CD4-positive, alpha-beta memory T cell (primary cell): ENCODE results near the gene VEGFC. TPM values are rescaled to one million over a fixed set of nuclear protein-coding genes. Genes with fewer than 3 reads are reported as not detected.

Experiments used
- CTCF ChIA-PET: fragments of 350-600 bp; sonication (Branson Sonifier 250); formaldehyde crosslinking; loops from one replicate; lab custom pipeline; 2021; ENCODE audit warnings: inconsistent platforms; ENCODE audit not compliant: partially characterized antibody; lab: Charles Lee
- POLR2A ChIA-PET: fragments of 350-600 bp; sonication (Branson Sonifier 250); formaldehyde crosslinking; loops from one replicate; lab custom pipeline; 2021; ENCODE audit not compliant: partially characterized antibody; lab: Charles Lee
- DNase-seq, 5 donors: peaks; one replicate each; pipeline versions ENCODE4 v3.0.0 to v3.0.0-alpha.2; 2020 to 2022; ENCODE audit warnings: mixed read lengths in 1 of 5
- H3K27ac ChIP-seq: one replicate; pipeline ENCODE4 v1.7.0; 2013; ENCODE audit warnings: low read depth, low read length
- H3K27me3 ChIP-seq: 2 replicates; pipeline ENCODE4 v1.7.0; 2013; ENCODE audit warnings: mild to moderate bottlenecking, low read length, moderate library complexity; ENCODE audit not compliant: insufficient read depth
- H3K36me3 ChIP-seq: 2 replicates; pipeline ENCODE4 v1.7.0; 2013; ENCODE audit warnings: mild to moderate bottlenecking, low read length, moderate library complexity; ENCODE audit not compliant: insufficient read depth
- H3K4me1 ChIP-seq: 2 replicates; pipeline ENCODE4 v1.7.0; 2013; ENCODE audit warnings: mild to moderate bottlenecking, low read length, moderate library complexity; ENCODE audit not compliant: insufficient read depth
- H3K4me3 ChIP-seq, 2 donors: one replicate each; pipeline ENCODE4 v1.7.0; 2013; ENCODE audit warnings: low read length in 2 of 2, mild to moderate bottlenecking in 1 of 2
- H3K9me3 ChIP-seq, 2 donors: one replicate each; pipeline ENCODE4 v1.7.0; 2013; ENCODE audit warnings: low read length in 2 of 2, control low read depth in 1 of 2; ENCODE audit not compliant: control insufficient read depth in 1 of 2
- H3K27ac Mint-ChIP-seq, 7 donors: one replicate each; pipeline ENCODE4 v1.8.0; 2020 to 2021; ENCODE audit warnings: mixed read lengths in 7 of 7, mild to moderate bottlenecking in 6 of 7, inconsistent platforms in 3 of 7, moderate library complexity in 3 of 7
- H3K27me3 Mint-ChIP-seq, 2 donors: one replicate each; pipeline ENCODE4 v1.8.0; 2020 to 2021; ENCODE audit warnings: mixed read lengths in 2 of 2
- H3K36me3 Mint-ChIP-seq, 2 donors: one replicate each; pipeline ENCODE4 v1.8.0; 2020 to 2021; ENCODE audit warnings: mixed read lengths in 2 of 2, inconsistent platforms in 1 of 2, mild to moderate bottlenecking in 1 of 2
- H3K4me1 Mint-ChIP-seq, 4 donors: one replicate each; pipeline ENCODE4 v1.8.0; 2020 to 2021; ENCODE audit warnings: mixed read lengths in 4 of 4, mild to moderate bottlenecking in 1 of 4
- H3K4me3 Mint-ChIP-seq, 8 donors: one replicate each; pipeline ENCODE4 v1.8.0; 2020 to 2021; ENCODE audit warnings: mixed read lengths in 8 of 8, mild to moderate bottlenecking in 7 of 8, moderate library complexity in 6 of 8, inconsistent platforms in 3 of 8
- H3K9me3 Mint-ChIP-seq, 8 donors: one replicate each; pipeline ENCODE4 v1.8.0; 2020 to 2021; ENCODE audit warnings: mixed read lengths in 8 of 8, mild to moderate bottlenecking in 5 of 8, inconsistent platforms in 3 of 8, moderate library complexity in 1 of 8
- intact Hi-C: fragments of 100-400 bp; cut with micrococcal nuclease; formaldehyde crosslinking; loops from one replicate; pipeline ENCODE4 v1.15.1; 2023
- polyA plus RNA-seq, 2 donors: library from polyadenylated mRNA; unstranded; fragments of 300-500 nt; fragmentation: Illumina TruSeq; gene quantifications; one replicate each; pipeline ENCODE4 v1.2.3, GENCODE V29; 2021
- total RNA-seq, 2 experiments: library from RNA; stranded (reverse); gene quantifications; one replicate each; pipeline ENCODE4 v1.2.3, GENCODE V29; 2021

The VEGFC gene
- total and polyA plus RNA-seq, 4 experiments from 2014 or later: not detected

DNA sequence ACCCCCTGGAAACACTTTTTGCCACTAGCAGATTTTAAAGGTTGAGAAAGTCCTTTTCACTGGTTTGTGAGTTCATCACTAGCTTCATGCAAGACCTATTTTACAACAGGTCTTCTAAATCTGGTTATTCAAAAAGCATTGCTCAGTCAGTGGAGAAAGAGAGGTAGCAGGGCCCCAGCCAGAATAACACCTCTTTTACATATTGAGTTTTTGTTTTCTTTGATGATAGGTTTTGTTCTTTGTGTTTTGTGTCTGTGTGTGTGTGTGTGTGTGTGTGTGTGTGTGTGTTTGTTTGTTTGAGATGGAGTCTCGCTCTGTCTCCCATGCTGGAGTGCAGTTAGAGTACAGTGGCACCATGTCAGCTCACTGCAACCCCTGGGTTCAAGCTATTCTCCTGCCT is 2.7 kb upstream of the VEGFC start:
- peaks cover 5% of the 10 kb centered on the region for H3K27me3 ChIP-seq
- H3K4me1 ChIP-seq: no peaks in the 10 kb centered on the region
- H3K4me3 ChIP-seq: no peak overlapping the region
- intact Hi-C loops: no loop called here
- H3K4me1 Mint-ChIP-seq: peaks cover 0 to 17% (median 7%) of the 10 kb centered on the region in 4 donors
- H3K36me3 Mint-ChIP-seq: no peaks in the 10 kb centered on the region
- H3K9me3 Mint-ChIP-seq: peaks cover 0 to 14% (median 9%) of the 10 kb centered on the region in 8 donors
- no peak overlapping the region for H3K27ac Mint-ChIP-seq
- H3K4me3 Mint-ChIP-seq: peak overlapping the region in 1 of 8 donors; percentile 33
- POLR2A ChIA-PET: no interaction called here
- H3K9me3 ChIP-seq: no peaks in the 10 kb centered on the region
- H3K27ac ChIP-seq: no peak overlapping the region
- CTCF ChIA-PET: no interaction called here
- peaks cover 24 to 29% of the 10 kb centered on the region in 2 donors for H3K27me3 Mint-ChIP-seq
- H3K36me3 ChIP-seq: no peaks in the 10 kb centered on the region
- DNase-seq: no peak

- POLR2A ChIA-PET: no interaction called here
- H3K9me3 Mint-ChIP-seq: peaks cover 0 to 14% (median 9%) of the 10 kb centered on the region in 8 donors
- no peak overlapping the region for H3K4me3 Mint-ChIP-seq
- H3K36me3 ChIP-seq: no peaks in the 10 kb centered on the region
- peaks cover 0 to 17% (median 7%) of the 10 kb centered on the region in 4 donors for H3K4me1 Mint-ChIP-seq
- DNase-seq: no peak
- H3K27ac ChIP-seq: no peak overlapping the region
- peaks cover 26 to 31% of the 10 kb centered on the region in 2 donors for H3K27me3 Mint-ChIP-seq
- intact Hi-C loops: no loop called here
- H3K36me3 Mint-ChIP-seq: no peaks in the 10 kb centered on the region
- CTCF ChIA-PET: interaction anchor here (1.2 kb wide), 1 partner anchor 9 kb away, joined by 4 read pairs; no protein-coding TSS in a partner anchor
- H3K4me1 ChIP-seq: no peaks in the 10 kb centered on the region
- no peak overlapping the region for H3K27ac Mint-ChIP-seq
- no peaks in the 10 kb centered on the region for H3K9me3 ChIP-seq
- no peak overlapping the region for H3K4me3 ChIP-seq
- H3K27me3 ChIP-seq: peaks cover 5% of the 10 kb centered on the region
Observed at GRCh38 chr4:176794651-176795050, 1.9 kb upstream of the VEGFC start.

- Mint-ChIP-seq H3K27me3 (peaks cover 29 to 31% of the 10 kb centered on the region in 2 donors), H3K27ac (no peak overlapping the region), H3K36me3 (no peaks in the 10 kb centered on the region), H3K4me1 (peaks cover 0 to 17% (median 7%) of the 10 kb centered on the region in 4 donors), H3K4me3 (peak overlapping the region in 1 of 8 donors; percentile 17), H3K9me3 (peaks cover 0 to 16% (median 9%) of the 10 kb centered on the region in 8 donors)
- Histone ChIP-seq H3K27ac (no peak overlapping the region), H3K4me1 (no peaks in the 10 kb centered on the region), H3K27me3 (peaks cover 5% of the 10 kb centered on the region), H3K4me3 (no peak overlapping the region), H3K36me3 (no peaks in the 10 kb centered on the region), H3K9me3 (no peaks in the 10 kb centered on the region)
- CTCF ChIA-PET: interaction anchor here (1.2 kb wide), 1 partner anchor 9 kb away, joined by 4 read pairs; no protein-coding TSS in a partner anchor
- POLR2A ChIA-PET: no interaction called here
- DNase-seq: no peak
- intact Hi-C loops: no loop called here
Observed at GRCh38 chr4:176794151-176794550, 1.4 kb upstream of the VEGFC start.

GRCh38 chr4:176793060-176793605 is 411 bp upstream of the VEGFC start:
- peaks cover 0 to 15% (median 8%) of the 10 kb centered on the region in 8 donors for H3K9me3 Mint-ChIP-seq
- intact Hi-C loops: no loop called here
- H3K36me3 ChIP-seq: no peaks in the 10 kb centered on the region
- CTCF ChIA-PET: no interaction called here
- peak overlapping the region in 6 of 8 donors; percentile 28 to 68 (median 56) for H3K4me3 Mint-ChIP-seq
- peaks cover 29 to 31% of the 10 kb centered on the region in 2 donors for H3K27me3 Mint-ChIP-seq
- H3K27ac Mint-ChIP-seq: no peak overlapping the region
- no peaks in the 10 kb centered on the region for H3K36me3 Mint-ChIP-seq
- DNase-seq: no peak
- peaks cover 5% of the 10 kb centered on the region for H3K27me3 ChIP-seq
- POLR2A ChIA-PET: no interaction called here
- peaks cover 0 to 17% (median 7%) of the 10 kb centered on the region in 4 donors for H3K4me1 Mint-ChIP-seq
- H3K27ac ChIP-seq: no peak overlapping the region
- H3K4me1 ChIP-seq: no peaks in the 10 kb centered on the region
- no peaks in the 10 kb centered on the region for H3K9me3 ChIP-seq
- no peak overlapping the region for H3K4me3 ChIP-seq

DNA sequence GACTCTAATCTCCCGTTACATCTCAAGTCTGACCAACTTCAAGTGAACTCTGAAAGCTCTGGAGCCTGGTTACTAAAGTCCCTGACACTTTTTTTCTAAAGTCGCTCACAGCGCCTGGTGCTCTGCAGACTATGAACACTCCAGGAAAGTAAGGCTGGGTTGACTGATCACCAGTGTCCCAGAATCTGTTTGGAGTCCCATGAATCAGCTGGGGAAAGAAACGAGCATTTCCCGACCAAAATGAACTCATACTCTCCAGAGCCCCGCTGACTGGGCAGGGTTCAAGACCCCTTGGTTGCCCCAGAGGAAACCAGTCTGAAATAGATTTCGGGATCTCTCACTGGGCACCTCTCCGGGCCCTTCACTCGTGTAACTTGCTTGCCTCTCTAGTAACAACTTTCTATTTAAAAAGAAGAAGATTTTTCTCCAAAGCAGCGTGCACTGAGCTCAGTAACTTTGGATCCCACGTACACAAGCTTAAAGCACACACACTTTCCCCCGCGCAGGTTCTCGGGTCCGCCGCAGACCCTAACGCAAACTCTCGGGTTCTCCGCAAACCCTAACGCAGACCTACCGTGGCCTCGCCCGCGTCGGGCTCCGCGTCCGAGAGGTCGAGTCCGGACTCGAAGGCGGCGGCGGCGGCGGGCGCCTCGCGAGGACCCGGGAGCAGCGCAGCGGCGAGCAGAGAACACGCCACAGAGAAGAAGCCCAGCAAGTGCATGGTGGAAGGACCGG is 964 bp downstream of the VEGFC start:
- POLR2A ChIA-PET: no interaction called here
- intact Hi-C loops: no loop called here

DNA sequence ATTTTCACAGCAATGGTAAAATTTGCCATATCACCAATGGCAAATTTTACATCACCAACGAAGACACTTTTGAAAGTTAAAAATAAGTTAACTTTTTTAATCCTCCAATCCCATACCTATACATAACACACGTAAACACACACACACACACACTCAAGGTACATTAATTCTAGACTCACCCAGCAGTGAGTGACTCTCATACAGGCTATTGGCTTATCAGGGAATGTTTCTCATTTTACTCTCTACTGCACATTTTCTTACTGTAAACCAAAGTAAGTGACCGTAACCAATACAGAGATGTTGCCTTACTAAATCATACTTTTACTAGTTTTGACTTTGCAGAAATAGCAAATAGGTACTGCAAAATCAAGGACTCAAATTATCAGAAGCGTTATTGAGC is 2.3 kb downstream of the VEGFC start:
- H3K9me3 Mint-ChIP-seq: peaks cover 0 to 11% (median 5%) of the 10 kb centered on the region in 8 donors

More for the DNA sequence above, 964 bp downstream of the VEGFC start:
- Mint-ChIP-seq H3K4me3 (peak overlapping the region in 7 of 8 donors; percentile 20 to 64 (median 38)), H3K27me3 (peaks cover 28 to 31% of the 10 kb centered on the region in 2 donors), H3K4me1 (peaks cover 0 to 17% (median 7%) of the 10 kb centered on the region in 4 donors), H3K27ac (no peak overlapping the region), H3K36me3 (no peaks in the 10 kb centered on the region), H3K9me3 (peaks cover 0 to 11% (median 5%) of the 10 kb centered on the region in 8 donors)
- Histone ChIP-seq H3K4me3 (no peak overlapping the region), H3K27ac (no peak overlapping the region), H3K4me1 (no peaks in the 10 kb centered on the region), H3K27me3 (peaks cover 5% of the 10 kb centered on the region), H3K9me3 (no peaks in the 10 kb centered on the region), H3K36me3 (no peaks in the 10 kb centered on the region)
- CTCF ChIA-PET: no interaction called here
- no peak for DNase-seq

DNA sequence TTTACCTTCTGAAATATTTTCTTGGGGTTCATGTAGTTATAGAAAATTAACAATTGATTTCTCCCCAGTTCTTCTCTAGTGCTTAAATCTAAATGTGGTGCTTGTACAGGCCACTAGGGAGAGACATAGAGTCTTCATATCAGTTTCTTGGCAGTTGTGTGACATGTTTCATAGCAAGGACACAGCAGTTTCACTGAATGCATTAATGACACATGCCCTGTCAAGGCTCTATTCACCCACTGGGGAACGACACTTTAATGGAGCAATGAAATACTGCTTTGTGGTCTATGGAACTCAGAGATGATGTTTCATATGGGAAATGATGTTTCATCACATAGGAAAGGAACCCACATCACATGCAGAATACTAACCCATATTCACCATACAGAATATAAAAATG is 2.8 kb downstream of the VEGFC start:
- no peak overlapping the region for H3K27ac Mint-ChIP-seq
- DNase-seq: no peak
- Histone ChIP-seq H3K27ac (no peak overlapping the region), H3K4me1 (no peaks in the 10 kb centered on the region), H3K27me3 (peaks cover 5% of the 10 kb centered on the region), H3K4me3 (no peak overlapping the region), H3K36me3 (no peaks in the 10 kb centered on the region), H3K9me3 (no peaks in the 10 kb centered on the region)
- intact Hi-C loops: no loop called here
- peaks cover 0 to 9% (median 5%) of the 10 kb centered on the region in 8 donors for H3K9me3 Mint-ChIP-seq
- H3K4me1 Mint-ChIP-seq: peaks cover 0 to 17% (median 7%) of the 10 kb centered on the region in 4 donors
- no peak overlapping the region for H3K4me3 Mint-ChIP-seq
- peaks cover 27 to 28% of the 10 kb centered on the region in 2 donors for H3K27me3 Mint-ChIP-seq
- ChIA-PET CTCF (no interaction called here), POLR2A (no interaction called here)
- H3K36me3 Mint-ChIP-seq: no peaks in the 10 kb centered on the region

More for the DNA sequence above, 2.3 kb downstream of the VEGFC start:
- Histone ChIP-seq H3K4me3 (no peak overlapping the region), H3K27me3 (peaks cover 5% of the 10 kb centered on the region), H3K27ac (no peak overlapping the region), H3K9me3 (no peaks in the 10 kb centered on the region), H3K4me1 (no peaks in the 10 kb centered on the region), H3K36me3 (no peaks in the 10 kb centered on the region)
- no peaks in the 10 kb centered on the region for H3K36me3 Mint-ChIP-seq
- intact Hi-C loops: no loop called here
- POLR2A ChIA-PET: no interaction called here
- H3K27ac Mint-ChIP-seq: no peak overlapping the region
- H3K4me1 Mint-ChIP-seq: peaks cover 0 to 17% (median 7%) of the 10 kb centered on the region in 4 donors
- CTCF ChIA-PET: no interaction called here
- peak overlapping the region in 1 of 8 donors; percentile 59 for H3K4me3 Mint-ChIP-seq
- peaks cover 28 to 30% of the 10 kb centered on the region in 2 donors for H3K27me3 Mint-ChIP-seq
- no peak for DNase-seq
